ENCODE results near the gene FCHO2.
"Not testable (repeated sequence)": the region's sequence is repeated elsewhere in the genome, so short reads cannot be mapped to it uniquely, and the experiment has no call there.

Gene FCHO2

DNA sequence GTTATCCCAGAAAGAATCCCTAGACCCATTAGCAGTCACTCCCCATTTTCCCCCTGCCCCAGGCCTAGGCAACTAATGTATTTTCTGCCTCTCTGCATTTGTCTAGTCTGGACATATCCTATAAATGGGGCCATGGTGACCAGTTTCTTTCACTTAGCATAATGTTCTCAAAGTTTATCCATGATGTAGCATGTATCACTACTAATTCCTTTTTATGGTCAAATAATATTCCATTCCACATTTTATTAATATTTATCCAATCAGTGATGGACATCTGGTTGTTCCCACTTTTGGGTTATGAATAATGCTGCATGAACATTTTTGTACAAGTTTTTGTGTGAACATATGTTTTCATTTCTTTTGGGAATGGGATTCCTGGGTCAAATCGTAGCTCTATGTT, 1.5 kb downstream of the FCHO2 start:
- no peak overlapping the region for H3K9ac ChIP-seq (ENCODE audit: low read depth, low read length)
- WGBS: 100% methylated on average over 1 of the region's 1 CpG
- H3K27me3 ChIP-seq (ENCODE audit: insufficient read depth, low read length): peaks cover 12% of the 10 kb centered on the region; the same call in 1 of the 2 replicates
- no peak overlapping the region for H3K27ac ChIP-seq (ENCODE audit: low read depth, low read length)
- peaks cover 21% of the 10 kb centered on the region for H3K4me1 ChIP-seq (ENCODE audit: insufficient read depth, low read length)
- no peaks in the 10 kb centered on the region for H3K9me3 ChIP-seq (ENCODE audit: insufficient read depth, low read depth, low read length)
- peak overlapping the region; percentile 74 for H3K4me3 ChIP-seq (ENCODE audit: low read length)
- no peaks in the 10 kb centered on the region for H3K36me3 ChIP-seq (ENCODE audit: insufficient read depth, low read length)

- Histone ChIP-seq H3K9me3 (ENCODE audit: insufficient read depth, low read depth, low read length) (no peaks in the 10 kb centered on the region), H3K27ac (ENCODE audit: low read depth, low read length) (no peak overlapping the region), H3K4me1 (ENCODE audit: insufficient read depth, low read length) (peaks cover 14% of the 10 kb centered on the region), H3K27me3 (ENCODE audit: insufficient read depth, low read length) (peaks cover 12% of the 10 kb centered on the region; the same call in 1 of the 2 replicates), H3K36me3 (ENCODE audit: insufficient read depth, low read length) (no peaks in the 10 kb centered on the region), H3K4me3 (ENCODE audit: low read length) (no peak overlapping the region), H3K9ac (ENCODE audit: low read depth, low read length) (no peak overlapping the region)
- WGBS: no CpG with 5 or more reads among the region's 1 CpG
Measured at GRCh38 chr5:72959257-72959656, 3.4 kb downstream of the FCHO2 start.

GRCh38 chr5:72974481-72974880, 18.6 kb downstream of the FCHO2 start:
- not testable (repeated sequence) for H3K9me3 ChIP-seq (ENCODE audit: insufficient read depth, low read depth, low read length); H3K4me1 ChIP-seq (ENCODE audit: insufficient read depth, low read length); H3K4me3 ChIP-seq (ENCODE audit: low read length); H3K27ac ChIP-seq (ENCODE audit: low read depth, low read length); H3K9ac ChIP-seq (ENCODE audit: low read depth, low read length); H3K27me3 ChIP-seq (ENCODE audit: insufficient read depth, low read length); H3K36me3 ChIP-seq (ENCODE audit: insufficient read depth, low read length)
- WGBS: no CpG with 5 or more reads among the region's 5 CpGs

DNA sequence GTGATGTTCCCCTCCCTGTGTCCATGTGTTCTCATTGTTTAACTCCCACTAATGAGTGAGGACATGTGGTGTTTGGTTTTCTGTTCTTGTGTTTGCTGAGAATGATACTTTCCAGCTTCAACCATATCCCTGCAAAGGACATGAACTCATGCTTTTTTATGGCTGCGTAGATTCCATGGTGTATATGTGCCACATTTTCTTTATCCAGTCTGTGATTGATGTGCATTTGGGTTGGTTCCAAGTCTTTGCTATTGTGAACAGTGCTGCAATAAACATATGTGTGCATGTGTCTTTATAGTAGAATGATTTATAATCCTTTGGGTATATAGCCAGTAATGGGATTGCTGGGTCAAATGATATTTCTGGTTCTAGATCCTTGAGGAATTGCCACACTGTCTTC, 21.0 kb downstream of the FCHO2 start:
- 94% methylated on average over 1 of the region's 1 CpG for WGBS
- not testable (repeated sequence) for H3K36me3 ChIP-seq (ENCODE audit: insufficient read depth, low read length)

DNA sequence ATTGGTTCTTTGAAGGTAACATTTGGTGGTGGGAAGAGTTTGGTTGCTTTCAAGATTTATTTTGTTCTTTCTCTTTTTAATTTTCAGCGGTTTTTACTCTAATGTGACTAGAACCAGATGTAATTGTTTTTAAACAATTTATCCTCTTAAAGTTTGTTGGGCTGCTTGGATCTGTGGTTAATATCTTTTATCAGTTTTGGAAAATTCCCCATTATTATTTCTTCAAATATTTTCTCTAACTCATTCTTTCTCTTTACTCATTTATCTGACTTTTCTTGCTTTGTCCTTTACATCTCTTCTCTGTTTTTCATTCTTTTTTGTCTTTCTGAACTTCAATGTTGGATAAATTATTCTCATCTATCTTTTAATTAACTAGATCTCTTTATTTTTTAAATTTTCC, 29.9 kb downstream of the FCHO2 start:
- peaks cover 6% of the 10 kb centered on the region for H3K36me3 ChIP-seq (ENCODE audit: insufficient read depth, low read length)
- WGBS: no CpG with 5 or more reads among the region's 1 CpG
- H3K9ac ChIP-seq (ENCODE audit: low read depth, low read length): no peak overlapping the region

More for the DNA sequence above, 21.0 kb downstream of the FCHO2 start:
- H3K27me3 ChIP-seq (ENCODE audit: insufficient read depth, low read length); H3K27ac ChIP-seq (ENCODE audit: low read depth, low read length); H3K9ac ChIP-seq (ENCODE audit: low read depth, low read length); H3K4me1 ChIP-seq (ENCODE audit: insufficient read depth, low read length); H3K4me3 ChIP-seq (ENCODE audit: low read length); H3K9me3 ChIP-seq (ENCODE audit: insufficient read depth, low read depth, low read length): not testable (repeated sequence)

DNA sequence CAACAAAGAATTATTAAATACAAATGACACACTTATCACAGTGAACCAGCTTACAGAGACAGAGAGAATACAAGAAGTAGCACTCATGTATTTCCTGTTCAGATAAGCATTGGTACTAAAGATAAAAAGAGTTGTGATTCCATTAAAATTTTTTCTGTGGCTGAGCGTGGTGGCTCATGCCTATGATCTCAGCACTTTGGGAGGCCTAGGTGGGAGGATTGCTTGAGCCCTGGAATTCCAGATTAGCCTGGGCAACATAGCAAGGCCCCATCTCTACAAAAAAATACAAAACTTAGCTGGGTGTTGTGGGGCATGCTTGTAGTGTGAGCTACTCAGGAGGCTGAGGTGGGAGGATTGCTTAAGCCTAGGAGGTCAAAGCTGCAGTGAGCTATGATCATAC, 32.9 kb downstream of the FCHO2 start:
- H3K36me3 ChIP-seq (ENCODE audit: insufficient read depth, low read length): peaks cover 17% of the 10 kb centered on the region

More for the DNA sequence above, 29.9 kb downstream of the FCHO2 start:
- Histone ChIP-seq H3K4me3 (ENCODE audit: low read length) (no peak overlapping the region), H3K27me3 (ENCODE audit: insufficient read depth, low read length) (no peaks in the 10 kb centered on the region), H3K27ac (ENCODE audit: low read depth, low read length) (no peak overlapping the region), H3K4me1 (ENCODE audit: insufficient read depth, low read length) (no peaks in the 10 kb centered on the region), H3K9me3 (ENCODE audit: insufficient read depth, low read depth, low read length) (no peaks in the 10 kb centered on the region)

DNA sequence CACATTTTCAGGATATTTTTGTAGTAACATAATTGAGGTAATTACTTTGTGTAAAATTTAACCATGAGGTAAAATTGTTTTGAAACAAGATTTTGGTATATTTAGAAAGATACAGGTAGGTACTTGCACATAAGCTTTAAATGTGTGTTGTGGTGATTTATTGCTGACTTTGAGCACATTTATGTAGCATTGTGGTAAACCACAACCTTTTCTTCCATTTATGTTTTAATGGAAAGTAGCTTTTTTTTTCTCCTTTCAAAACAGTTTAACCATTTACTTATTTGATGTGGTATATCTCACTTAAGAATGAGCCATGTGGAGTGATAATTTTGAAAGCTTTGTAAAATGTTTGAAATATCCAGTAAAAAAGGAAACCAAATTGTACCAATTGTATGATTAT, 35.6 kb downstream of the FCHO2 start:
- Histone ChIP-seq H3K36me3 (ENCODE audit: insufficient read depth, low read length) (peaks cover 22% of the 10 kb centered on the region), H3K4me1 (ENCODE audit: insufficient read depth, low read length) (no peaks in the 10 kb centered on the region), H3K4me3 (ENCODE audit: low read length) (no peak overlapping the region), H3K27me3 (ENCODE audit: insufficient read depth, low read length) (no peaks in the 10 kb centered on the region), H3K27ac (ENCODE audit: low read depth, low read length) (no peak overlapping the region), H3K9me3 (ENCODE audit: insufficient read depth, low read depth, low read length) (peaks cover 2% of the 10 kb centered on the region; the same call in 1 of the 2 replicates), H3K9ac (ENCODE audit: low read depth, low read length) (no peak overlapping the region)

More for the DNA sequence above, 32.9 kb downstream of the FCHO2 start:
- H3K9ac ChIP-seq (ENCODE audit: low read depth, low read length): no peak overlapping the region
- no peaks in the 10 kb centered on the region for H3K4me1 ChIP-seq (ENCODE audit: insufficient read depth, low read length)
- WGBS: 100% methylated on average over 1 of the region's 1 CpG
- H3K4me3 ChIP-seq (ENCODE audit: low read length): no peak overlapping the region
- no peaks in the 10 kb centered on the region for H3K9me3 ChIP-seq (ENCODE audit: insufficient read depth, low read depth, low read length)
- no peak overlapping the region for H3K27ac ChIP-seq (ENCODE audit: low read depth, low read length)
- no peaks in the 10 kb centered on the region for H3K27me3 ChIP-seq (ENCODE audit: insufficient read depth, low read length)

- Histone ChIP-seq H3K9ac (ENCODE audit: low read depth, low read length) (no peak overlapping the region), H3K4me3 (ENCODE audit: low read length) (no peak overlapping the region), H3K27ac (ENCODE audit: low read depth, low read length) (no peak overlapping the region), H3K36me3 (ENCODE audit: insufficient read depth, low read length) (peaks cover 22% of the 10 kb centered on the region), H3K9me3 (ENCODE audit: insufficient read depth, low read depth, low read length) (peaks cover 2% of the 10 kb centered on the region; the same call in 1 of the 2 replicates), H3K4me1 (ENCODE audit: insufficient read depth, low read length) (no peaks in the 10 kb centered on the region), H3K27me3 (ENCODE audit: insufficient read depth, low read length) (no peaks in the 10 kb centered on the region)
- 87% methylated on average over 1 of the region's 1 CpG for WGBS
Measured at GRCh38 chr5:72994578-72994977, 38.7 kb downstream of the FCHO2 start.

DNA sequence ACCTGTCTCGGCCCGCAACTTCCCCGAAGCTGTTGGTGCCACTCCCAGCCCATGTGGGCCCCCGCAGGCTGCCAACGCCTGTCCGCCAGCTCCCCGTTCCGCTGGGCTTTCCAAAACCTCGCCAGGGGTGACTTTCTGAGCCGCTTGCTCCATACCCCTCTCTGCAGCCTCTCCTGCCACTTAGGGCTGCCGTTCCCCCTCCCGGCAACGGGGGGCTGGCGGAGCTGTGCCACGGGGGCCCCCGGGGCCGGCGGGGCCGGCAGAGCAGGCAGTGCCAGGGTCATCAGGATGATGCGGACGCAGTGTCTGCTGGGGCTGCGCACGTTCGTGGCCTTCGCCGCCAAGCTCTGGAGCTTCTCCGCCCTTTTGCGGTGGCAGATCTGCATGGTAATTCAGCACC, 40.8 kb downstream of the FCHO2 start:
- 96% methylated on average over 28 of the region's 28 CpGs for WGBS
- no peaks in the 10 kb centered on the region for H3K27me3 ChIP-seq (ENCODE audit: insufficient read depth, low read length)

DNA sequence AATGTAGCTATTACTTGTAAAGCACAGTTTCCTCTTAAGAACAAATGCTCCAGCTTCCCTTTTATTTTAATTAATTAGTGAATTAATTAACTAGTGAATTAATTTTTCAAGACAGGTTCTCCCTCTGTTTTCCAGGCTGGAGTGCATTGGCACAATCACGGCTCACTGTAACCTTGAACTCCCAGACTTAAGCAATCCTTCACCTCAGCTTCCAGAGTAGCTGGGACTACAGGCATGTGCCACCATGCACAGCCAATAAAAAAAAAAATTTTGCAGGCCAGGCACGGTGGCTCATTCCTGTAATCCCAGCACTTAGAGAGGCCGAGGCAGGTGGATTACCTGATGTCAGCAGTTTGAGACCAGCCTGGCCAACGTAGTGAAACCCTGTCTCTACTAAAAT, 44.1 kb downstream of the FCHO2 start:
- 93% methylated on average over 4 of the region's 4 CpGs for WGBS
- no peaks in the 10 kb centered on the region for H3K9me3 ChIP-seq (ENCODE audit: insufficient read depth, low read depth, low read length)
- H3K27ac ChIP-seq (ENCODE audit: low read depth, low read length): no peak overlapping the region
- H3K27me3 ChIP-seq (ENCODE audit: insufficient read depth, low read length): no peaks in the 10 kb centered on the region
- H3K4me3 ChIP-seq (ENCODE audit: low read length): no peak overlapping the region
- H3K36me3 ChIP-seq (ENCODE audit: insufficient read depth, low read length): no peaks in the 10 kb centered on the region; the same call in 1 of the 2 replicates
- H3K9ac ChIP-seq (ENCODE audit: low read depth, low read length): no peak overlapping the region
- no peaks in the 10 kb centered on the region for H3K4me1 ChIP-seq (ENCODE audit: insufficient read depth, low read length)

More for the DNA sequence above, 40.8 kb downstream of the FCHO2 start:
- Histone ChIP-seq H3K9ac (ENCODE audit: low read depth, low read length) (no peak overlapping the region), H3K27ac (ENCODE audit: low read depth, low read length) (no peak overlapping the region), H3K36me3 (ENCODE audit: insufficient read depth, low read length) (peaks cover 10% of the 10 kb centered on the region; the same call in 1 of the 2 replicates), H3K4me1 (ENCODE audit: insufficient read depth, low read length) (no peaks in the 10 kb centered on the region), H3K9me3 (ENCODE audit: insufficient read depth, low read depth, low read length) (peaks cover 2% of the 10 kb centered on the region; the same call in 1 of the 2 replicates), H3K4me3 (ENCODE audit: low read length) (no peak overlapping the region)

DNA sequence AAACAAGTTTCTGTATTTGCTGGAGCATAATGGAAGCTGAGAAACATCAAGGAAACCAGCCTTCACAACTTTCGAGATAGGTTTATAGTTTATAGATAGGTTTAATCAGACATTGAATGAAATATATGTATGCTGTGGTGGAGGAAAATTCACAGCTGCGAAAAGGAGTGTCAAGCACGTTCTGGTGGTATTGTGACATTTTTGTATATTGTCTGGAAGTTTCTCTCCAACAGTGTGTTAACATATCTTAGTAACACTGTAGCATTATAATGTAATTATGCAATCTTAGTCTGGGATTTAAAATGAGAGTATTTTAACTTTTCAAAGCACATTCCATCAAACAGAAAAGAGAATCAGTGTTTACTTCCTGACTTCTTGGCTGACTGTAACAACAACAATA, 50.0 kb downstream of the FCHO2 start:
- H3K36me3 ChIP-seq (ENCODE audit: insufficient read depth, low read length): no peaks in the 10 kb centered on the region
- H3K27me3 ChIP-seq (ENCODE audit: insufficient read depth, low read length): no peaks in the 10 kb centered on the region
- H3K4me3 ChIP-seq (ENCODE audit: low read length): no peak overlapping the region
- H3K27ac ChIP-seq (ENCODE audit: low read depth, low read length): no peak overlapping the region
- H3K4me1 ChIP-seq (ENCODE audit: insufficient read depth, low read length): peaks cover 15% of the 10 kb centered on the region; the same call in 1 of the 2 replicates
- 85% methylated on average over 3 of the region's 3 CpGs for WGBS
- H3K9ac ChIP-seq (ENCODE audit: low read depth, low read length): no peak overlapping the region; the same call in 1 of the 2 replicates
- H3K9me3 ChIP-seq (ENCODE audit: insufficient read depth, low read depth, low read length): no peaks in the 10 kb centered on the region

DNA sequence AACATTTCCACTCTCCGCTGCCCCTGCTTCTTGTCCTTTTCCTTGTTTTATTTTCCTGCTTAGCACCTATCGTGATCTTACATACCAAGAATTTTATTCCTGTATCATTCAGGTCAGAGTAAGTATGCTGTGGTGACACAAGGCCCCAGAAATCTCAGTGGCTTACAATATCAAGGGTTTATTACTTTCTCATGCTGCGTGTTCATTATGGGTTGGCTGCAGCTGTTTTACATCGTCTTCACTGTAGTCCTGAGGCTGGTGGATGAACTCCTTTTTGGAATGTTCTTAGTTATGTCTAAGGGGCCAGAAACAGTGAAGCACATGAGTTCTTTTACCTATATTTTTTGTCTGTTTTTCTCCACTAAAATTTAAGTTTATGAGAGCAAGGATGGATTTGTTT, 51.2 kb downstream of the FCHO2 start:
- Histone ChIP-seq H3K9me3 (ENCODE audit: insufficient read depth, low read depth, low read length) (no peaks in the 10 kb centered on the region), H3K27ac (ENCODE audit: low read depth, low read length) (no peak overlapping the region), H3K4me1 (ENCODE audit: insufficient read depth, low read length) (peaks cover 15% of the 10 kb centered on the region; the same call in 1 of the 2 replicates), H3K4me3 (ENCODE audit: low read length) (no peak overlapping the region), H3K36me3 (ENCODE audit: insufficient read depth, low read length) (no peaks in the 10 kb centered on the region), H3K27me3 (ENCODE audit: insufficient read depth, low read length) (no peaks in the 10 kb centered on the region), H3K9ac (ENCODE audit: low read depth, low read length) (no peak overlapping the region)
- WGBS: 92% methylated on average over 4 of the region's 4 CpGs
